ENCODE data around the gene KANSL1. TPM values are rescaled to one million over a fixed set of nuclear protein-coding genes. Genes with fewer than 3 reads are reported as not detected.
A peak's percentile ranks its signal among the peaks of the same experiment; 100 is the strongest.
"Not testable (repeated sequence)": the region's sequence is repeated elsewhere in the genome, so short reads cannot be mapped to it uniquely, and the experiment has no call there.

The KANSL1 gene
- total RNA-seq, 1 donor from 2014 or later: 154 TPM

DNA sequence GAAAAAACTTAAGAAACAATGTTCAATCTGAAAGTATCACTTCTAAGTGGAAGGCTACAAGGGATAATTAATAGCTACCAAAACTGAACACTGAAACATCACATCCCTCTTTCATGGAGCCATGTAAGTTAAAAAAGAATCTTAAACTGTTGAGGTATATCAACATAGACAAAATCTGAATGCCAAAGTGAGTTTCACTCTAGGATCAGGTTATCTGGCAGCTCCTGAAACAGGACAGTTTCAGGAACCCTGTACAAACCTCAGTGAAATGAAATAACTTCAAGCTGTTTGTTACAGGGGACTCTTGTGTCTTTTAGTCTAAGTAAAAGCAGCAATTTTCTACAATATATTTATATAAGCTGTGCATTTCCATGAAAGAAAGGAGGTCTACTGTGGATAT is 73.2 kb downstream of the KANSL1 start:
- Mint-ChIP-seq H3K27ac (ENCODE audit: unreplicated experiment) (peak overlapping the region; percentile 25), H3K36me3 (ENCODE audit: low read depth, unreplicated experiment) (peaks cover 4% of the 10 kb centered on the region), H3K4me3 (ENCODE audit: unreplicated experiment) (no peak overlapping the region), H3K9me3 (ENCODE audit: unreplicated experiment) (no peaks in the 10 kb centered on the region), H3K4me1 (ENCODE audit: unreplicated experiment) (peaks cover 47% of the 10 kb centered on the region), H3K27me3 (ENCODE audit: unreplicated experiment) (peaks cover 3% of the 10 kb centered on the region)
- TF ChIP-seq, protein P1, sequence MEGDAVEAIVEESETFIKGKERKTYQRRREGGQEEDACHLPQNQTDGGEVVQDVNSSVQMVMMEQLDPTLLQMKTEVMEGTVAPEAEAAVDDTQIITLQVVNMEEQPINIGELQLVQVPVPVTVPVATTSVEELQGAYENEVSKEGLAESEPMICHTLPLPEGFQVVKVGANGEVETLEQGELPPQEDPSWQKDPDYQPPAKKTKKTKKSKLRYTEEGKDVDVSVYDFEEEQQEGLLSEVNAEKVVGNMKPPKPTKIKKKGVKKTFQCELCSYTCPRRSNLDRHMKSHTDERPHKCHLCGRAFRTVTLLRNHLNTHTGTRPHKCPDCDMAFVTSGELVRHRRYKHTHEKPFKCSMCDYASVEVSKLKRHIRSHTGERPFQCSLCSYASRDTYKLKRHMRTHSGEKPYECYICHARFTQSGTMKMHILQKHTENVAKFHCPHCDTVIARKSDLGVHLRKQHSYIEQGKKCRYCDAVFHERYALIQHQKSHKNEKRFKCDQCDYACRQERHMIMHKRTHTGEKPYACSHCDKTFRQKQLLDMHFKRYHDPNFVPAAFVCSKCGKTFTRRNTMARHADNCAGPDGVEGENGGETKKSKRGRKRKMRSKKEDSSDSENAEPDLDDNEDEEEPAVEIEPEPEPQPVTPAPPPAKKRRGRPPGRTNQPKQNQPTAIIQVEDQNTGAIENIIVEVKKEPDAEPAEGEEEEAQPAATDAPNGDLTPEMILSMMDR (IDR thresholded peaks at IDR 0.05; ENCODE audit: unreplicated experiment): no peak
- DNase-seq (ENCODE audit: low spot score): no peak

DNA sequence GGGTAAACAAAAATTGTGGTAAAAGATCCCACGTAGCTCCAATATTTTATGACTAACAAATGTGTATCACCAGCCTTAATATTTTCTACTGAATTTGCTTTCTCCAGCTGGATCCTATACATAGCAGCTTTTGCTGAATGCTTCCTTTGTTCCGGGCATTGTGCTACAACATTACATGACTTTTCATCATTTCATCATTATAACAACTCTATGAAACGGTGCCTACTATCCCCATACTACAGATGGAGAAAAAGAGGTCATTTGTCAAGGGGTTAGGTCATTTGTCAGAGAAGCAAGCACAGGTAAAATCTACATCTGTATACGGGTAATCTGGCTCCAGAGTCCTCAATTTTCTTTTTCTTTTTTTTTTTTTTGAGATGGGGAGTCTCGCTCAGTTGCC is 74.3 kb downstream of the KANSL1 start:
- no peaks in the 10 kb centered on the region for H3K9me3 Mint-ChIP-seq (ENCODE audit: unreplicated experiment)
- H3K4me3 Mint-ChIP-seq (ENCODE audit: unreplicated experiment): no peak overlapping the region
- TF ChIP-seq, protein P1 (IDR thresholded peaks at IDR 0.05; ENCODE audit: unreplicated experiment): no peak
- no peak for DNase-seq (ENCODE audit: low spot score)
- peaks cover 43% of the 10 kb centered on the region for H3K4me1 Mint-ChIP-seq (ENCODE audit: unreplicated experiment)
- peaks cover 4% of the 10 kb centered on the region for H3K36me3 Mint-ChIP-seq (ENCODE audit: low read depth, unreplicated experiment)
- peak overlapping the region; percentile 72 for H3K27ac Mint-ChIP-seq (ENCODE audit: unreplicated experiment)
- H3K27me3 Mint-ChIP-seq (ENCODE audit: unreplicated experiment): peaks cover 3% of the 10 kb centered on the region

DNA sequence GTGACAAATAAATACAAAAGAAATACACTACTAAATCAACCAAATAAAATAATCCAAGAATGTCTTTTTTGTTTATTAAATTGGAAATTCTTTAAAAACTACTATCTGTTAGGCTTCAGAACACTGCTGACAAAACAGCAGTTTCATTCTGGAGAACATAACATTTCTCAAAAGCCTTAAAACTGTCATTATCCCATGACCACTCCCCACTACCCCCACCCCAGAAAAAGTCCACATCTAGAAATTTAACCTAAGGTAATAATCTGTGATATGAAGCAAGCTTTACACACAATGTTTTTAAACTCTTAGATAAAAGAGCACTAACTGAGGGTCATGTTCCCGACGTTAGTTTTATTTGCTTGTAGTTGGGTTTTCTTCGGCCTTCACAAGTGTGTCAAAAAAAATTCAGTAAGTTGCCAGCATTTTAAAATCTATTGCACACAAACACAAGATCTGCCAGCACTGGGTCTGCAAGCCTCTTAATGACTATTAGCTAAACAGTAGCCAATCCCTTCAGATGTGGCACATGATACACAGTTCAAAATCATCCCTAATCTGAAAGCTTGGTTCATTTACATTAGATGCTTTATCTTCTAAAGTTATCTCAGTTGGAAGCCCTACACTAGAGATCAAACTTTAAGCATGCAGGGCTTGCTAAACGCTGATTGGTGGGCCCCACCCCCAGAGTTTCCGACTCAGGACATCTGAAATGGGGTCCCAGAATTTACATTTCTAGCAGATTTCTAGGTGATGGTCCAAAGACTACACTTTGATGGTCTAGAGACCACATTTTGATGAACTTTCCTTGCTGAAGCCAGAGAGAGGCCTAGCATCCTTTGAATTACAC is 75.2 kb downstream of the KANSL1 start:
- Mint-ChIP-seq H3K4me3 (ENCODE audit: unreplicated experiment) (no peak overlapping the region), H3K36me3 (ENCODE audit: low read depth, unreplicated experiment) (peaks cover 4% of the 10 kb centered on the region), H3K27me3 (ENCODE audit: unreplicated experiment) (peaks cover 3% of the 10 kb centered on the region), H3K4me1 (ENCODE audit: unreplicated experiment) (peaks cover 47% of the 10 kb centered on the region), H3K27ac (ENCODE audit: unreplicated experiment) (peak overlapping the region; percentile 72), H3K9me3 (ENCODE audit: unreplicated experiment) (no peaks in the 10 kb centered on the region)
- DNase-seq (ENCODE audit: low spot score): no peak
- TF ChIP-seq, protein P1 (IDR thresholded peaks at IDR 0.05; ENCODE audit: unreplicated experiment): no peak

DNA sequence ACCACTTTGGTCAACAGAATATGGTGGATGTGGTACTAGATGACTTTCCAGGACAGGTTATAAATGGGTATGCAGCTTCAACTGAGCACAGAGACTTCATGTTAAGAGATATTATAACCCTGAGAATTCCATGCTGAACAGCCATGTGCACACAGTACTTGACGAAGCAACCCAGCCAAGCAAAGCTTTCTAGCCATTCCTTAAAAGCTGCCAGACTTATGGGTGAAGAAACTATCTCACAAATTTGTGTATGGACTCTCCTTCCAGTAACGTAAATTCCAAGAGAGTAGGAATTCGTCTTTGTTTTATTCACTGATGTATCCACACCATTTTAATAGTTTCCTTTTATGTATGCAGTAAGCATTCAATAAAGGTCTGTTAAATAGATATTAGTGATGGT is 76.1 kb downstream of the KANSL1 start:
- Mint-ChIP-seq H3K4me3 (ENCODE audit: unreplicated experiment) (no peak overlapping the region), H3K36me3 (ENCODE audit: low read depth, unreplicated experiment) (peaks cover 4% of the 10 kb centered on the region), H3K9me3 (ENCODE audit: unreplicated experiment) (no peaks in the 10 kb centered on the region), H3K4me1 (ENCODE audit: unreplicated experiment) (peaks cover 45% of the 10 kb centered on the region), H3K27ac (ENCODE audit: unreplicated experiment) (no peak overlapping the region), H3K27me3 (ENCODE audit: unreplicated experiment) (peaks cover 5% of the 10 kb centered on the region)
- TF ChIP-seq, protein P1 (IDR thresholded peaks at IDR 0.05; ENCODE audit: unreplicated experiment): no peak
- DNase-seq (ENCODE audit: low spot score): no peak

DNA sequence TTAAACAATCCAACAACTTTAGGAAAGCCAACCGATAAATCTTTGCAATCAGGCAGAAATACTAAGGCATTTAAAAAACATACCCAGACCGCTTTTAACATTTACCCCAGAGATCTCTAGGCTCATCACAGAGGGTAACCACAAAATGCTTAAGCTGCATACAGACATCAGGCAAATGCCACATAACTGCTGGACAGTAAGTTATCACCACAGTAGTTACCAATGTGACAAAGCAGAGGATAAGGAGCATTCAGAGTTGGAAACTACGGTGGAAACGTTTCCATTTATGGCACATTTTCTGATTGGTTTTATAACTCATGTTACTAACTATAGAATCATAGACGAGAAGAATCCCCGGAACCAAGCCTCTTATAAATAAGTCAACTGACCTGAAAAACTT is 77.5 kb downstream of the KANSL1 start:
- Mint-ChIP-seq H3K4me1 (ENCODE audit: unreplicated experiment) (peaks cover 33% of the 10 kb centered on the region), H3K36me3 (ENCODE audit: low read depth, unreplicated experiment) (no peaks in the 10 kb centered on the region), H3K27ac (ENCODE audit: unreplicated experiment) (no peak overlapping the region), H3K4me3 (ENCODE audit: unreplicated experiment) (no peak overlapping the region), H3K9me3 (ENCODE audit: unreplicated experiment) (no peaks in the 10 kb centered on the region), H3K27me3 (ENCODE audit: unreplicated experiment) (peaks cover 5% of the 10 kb centered on the region)
- no peak for DNase-seq (ENCODE audit: low spot score)
- TF ChIP-seq, protein P1 (IDR thresholded peaks at IDR 0.05; ENCODE audit: unreplicated experiment): no peak

DNA sequence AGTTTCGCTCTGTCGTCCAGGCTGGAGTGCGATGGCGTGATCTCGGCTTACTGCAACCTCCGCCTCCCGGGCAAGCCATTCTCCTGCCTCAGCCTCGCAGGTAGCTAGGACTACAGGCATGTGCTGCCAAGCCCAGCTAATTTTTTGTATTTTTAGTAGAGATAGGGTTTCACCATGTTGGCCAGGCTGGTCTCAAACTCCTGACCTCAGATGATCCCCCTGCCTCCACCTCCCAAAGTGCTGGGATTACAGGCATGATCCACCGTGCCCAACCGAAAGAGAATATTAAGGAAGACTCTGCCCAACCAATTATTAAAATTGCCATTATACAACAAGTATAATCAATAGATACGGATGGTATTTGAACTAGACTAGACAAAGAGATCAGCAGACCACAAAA is 82.0 kb downstream of the KANSL1 start:
- not testable (repeated sequence) for H3K27me3 Mint-ChIP-seq (ENCODE audit: unreplicated experiment); H3K36me3 Mint-ChIP-seq (ENCODE audit: low read depth, unreplicated experiment); DNase-seq (ENCODE audit: low spot score); H3K4me3 Mint-ChIP-seq (ENCODE audit: unreplicated experiment); H3K9me3 Mint-ChIP-seq (ENCODE audit: unreplicated experiment)
- Mint-ChIP-seq H3K27ac (ENCODE audit: unreplicated experiment) (peak overlapping the region; percentile 3), H3K4me1 (ENCODE audit: unreplicated experiment) (peaks cover 52% of the 10 kb centered on the region)

Data from endothelial cell (in vitro differentiated cells).